Activated CD4-positive, alpha-beta T cell treated with anti-CD3 and anti-CD28 coated beads, Interleukin-2, amount 50 U/mL, for 1 hour (primary cell): ENCODE results near the gene PSMB3.

Experiments
- DNase-seq: peaks from one replicate; pipeline ENCODE4 v3.0.0-alpha.2; 2020

PSMB3 gene

GRCh38 chr17:38798614-38799500 is 46.3 kb downstream of the PSMB3 start:
- peak; percentile 41 for DNase-seq

- DNase-seq = peak; percentile 73
Observed at GRCh38 chr17:38799501-38800236, 47.1 kb downstream of the PSMB3 start, which contains the start of gene PIP4K2B. Gene PIP4K2B, minus strand, starts transcription at chr17:38799556. Its CDS starts 132 bp downstream, at chr17:38799424.

DNA sequence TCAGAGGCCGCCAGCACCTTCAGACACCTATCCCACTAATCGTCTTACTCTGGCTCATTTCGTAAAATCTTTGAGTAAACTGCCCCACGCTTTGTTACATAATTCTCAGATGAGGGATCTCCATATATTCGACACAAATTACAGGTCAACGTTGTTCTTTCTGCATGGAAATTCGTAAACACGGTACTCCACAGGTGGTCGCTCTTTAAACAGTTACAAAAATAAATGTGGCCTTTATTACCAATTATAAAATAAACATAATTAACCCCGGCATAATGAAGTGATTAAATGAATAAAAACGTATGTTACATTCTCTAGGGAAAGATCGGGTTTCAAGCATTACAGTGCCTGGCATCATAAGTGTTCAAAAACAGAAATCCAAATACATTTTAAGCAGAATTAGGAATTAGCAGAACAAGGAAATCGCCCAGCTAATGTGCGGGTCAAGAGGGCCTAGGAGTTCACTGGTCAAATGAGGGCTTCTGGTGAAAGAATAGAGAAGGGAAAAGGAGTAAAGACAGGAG is 47.8 kb downstream of the PSMB3 start:
- no peak for DNase-seq

DNA sequence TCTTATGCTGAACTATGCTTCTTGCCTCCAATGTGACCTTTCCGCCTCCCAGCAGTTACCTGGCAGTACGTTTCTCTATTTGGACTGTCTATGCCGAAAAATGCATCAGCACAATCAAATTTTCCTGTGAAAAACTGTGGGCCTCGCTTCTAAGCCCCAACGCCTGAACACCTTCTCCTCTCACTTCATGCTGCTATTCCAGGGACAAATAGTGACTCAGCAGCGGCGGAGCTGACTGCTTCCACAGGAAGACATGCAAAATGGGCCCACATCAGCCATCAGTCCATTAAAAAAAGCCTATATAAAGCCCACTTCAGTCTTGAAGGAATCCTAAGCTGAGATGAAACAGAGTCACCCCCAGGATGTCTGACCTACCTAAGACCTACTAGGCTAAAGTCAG is 57.3 kb downstream of the PSMB3 start:
- no peak for DNase-seq
